Chondrocyte (in vitro differentiated cells): ENCODE data around the gene SVIL. TPM values are rescaled to one million over a fixed set of nuclear protein-coding genes. Genes with fewer than 3 reads are reported as not detected.

ENCODE experiments used
- DNase-seq: peaks from one replicate; pipeline ENCODE4 v3.0.0; 2021; ENCODE audit warnings: mixed read lengths, low spot score
- H3K27ac Mint-ChIP-seq: one replicate; pipeline ENCODE4 v1.8.0; 2021; ENCODE audit warnings: mild to moderate bottlenecking, moderate library complexity, mixed read lengths; ENCODE audit not compliant: unreplicated experiment
- H3K27me3 Mint-ChIP-seq: 2 replicates; pipeline ENCODE4 v1.8.0; 2021; ENCODE audit warnings: low read depth, mixed read lengths
- H3K36me3 Mint-ChIP-seq: 2 replicates; pipeline ENCODE4 v1.8.0; 2021; ENCODE audit warnings: low read depth, mixed read lengths
- H3K4me1 Mint-ChIP-seq: 2 replicates; pipeline ENCODE4 v1.8.0; 2021; ENCODE audit warnings: low read depth, mild to moderate bottlenecking, mixed read lengths
- H3K4me3 Mint-ChIP-seq: one replicate; pipeline ENCODE4 v1.8.0; 2021; ENCODE audit warnings: mild to moderate bottlenecking, moderate library complexity, mixed read lengths; ENCODE audit not compliant: unreplicated experiment
- H3K9me3 Mint-ChIP-seq: 2 replicates; pipeline ENCODE4 v1.8.0; 2021; ENCODE audit warnings: low read depth, mixed read lengths
- CTCF ChIP-seq: fragments of 200-600 bp; sonication (generic); IDR thresholded peaks from 2 replicates; pipeline ENCODE4 v1.5.0; 2021; ENCODE audit warnings: antibody characterized with exemption, mild to moderate bottlenecking, moderate library complexity
- total RNA-seq: library from RNA; stranded (reverse); gene quantifications from 3 replicates; pipeline ENCODE4 v1.2.1, GENCODE V29; 2021

Gene SVIL
- total RNA-seq, 1 donor from 2014 or later: 112 TPM

GRCh38 chr10:29426420-29426819, 208.4 kb downstream of the SVIL start:
- no peak for DNase-seq
- no peak for TF ChIP-seq CTCF
- H3K27ac Mint-ChIP-seq: no peak overlapping the region
- no peak overlapping the region for H3K4me3 Mint-ChIP-seq
- H3K36me3 Mint-ChIP-seq: no peaks in the 10 kb centered on the region
- H3K9me3 Mint-ChIP-seq: no peaks in the 10 kb centered on the region
- H3K4me1 Mint-ChIP-seq: no peaks in the 10 kb centered on the region
- H3K27me3 Mint-ChIP-seq: peaks cover 5% of the 10 kb centered on the region

- Mint-ChIP-seq H3K4me1 (no peaks in the 10 kb centered on the region), H3K27ac (no peak overlapping the region), H3K36me3 (no peaks in the 10 kb centered on the region), H3K4me3 (no peak overlapping the region), H3K9me3 (no peaks in the 10 kb centered on the region), H3K27me3 (peaks cover 6% of the 10 kb centered on the region)
- no peak for DNase-seq
- no peak for TF ChIP-seq CTCF
Measured at GRCh38 chr10:29424017-29424416, 210.8 kb downstream of the SVIL start.

GRCh38 chr10:29420744-29421143, 214.0 kb downstream of the SVIL start:
- TF ChIP-seq CTCF: no peak
- H3K27me3 Mint-ChIP-seq: peaks cover 14% of the 10 kb centered on the region
- H3K4me1 Mint-ChIP-seq: no peaks in the 10 kb centered on the region
- H3K27ac Mint-ChIP-seq: no peak overlapping the region
- no peaks in the 10 kb centered on the region for H3K9me3 Mint-ChIP-seq
- H3K4me3 Mint-ChIP-seq: no peak overlapping the region
- no peaks in the 10 kb centered on the region for H3K36me3 Mint-ChIP-seq
- no peak for DNase-seq

GRCh38 chr10:29417324-29417723, 217.4 kb downstream of the SVIL start:
- no peak for DNase-seq
- Mint-ChIP-seq H3K36me3 (no peaks in the 10 kb centered on the region), H3K27ac (no peak overlapping the region), H3K9me3 (no peaks in the 10 kb centered on the region), H3K4me1 (no peaks in the 10 kb centered on the region), H3K4me3 (no peak overlapping the region), H3K27me3 (peaks cover 14% of the 10 kb centered on the region)
- no peak for TF ChIP-seq CTCF

- H3K27ac Mint-ChIP-seq: no peak overlapping the region
- no peak overlapping the region for H3K4me3 Mint-ChIP-seq
- no peak for DNase-seq
- no peak for TF ChIP-seq CTCF
- no peaks in the 10 kb centered on the region for H3K36me3 Mint-ChIP-seq
- H3K9me3 Mint-ChIP-seq: no peaks in the 10 kb centered on the region
- no peaks in the 10 kb centered on the region for H3K4me1 Mint-ChIP-seq
- peaks cover 9% of the 10 kb centered on the region for H3K27me3 Mint-ChIP-seq
Measured at GRCh38 chr10:29415876-29416275, 218.9 kb downstream of the SVIL start.
